MCF 10A (cell line): ENCODE results near the gene ADORA1. TPM values are rescaled to one million over a fixed set of nuclear protein-coding genes. Genes with fewer than 3 reads are reported as not detected.

ENCODE experiments used
- BruUV-seq: library from RNA; stranded (reverse); fragments of 400-500 nt; replicated peaks from 2 replicates; lab custom pipeline; 2021; lab: Mats Ljungman, UMichigan
- CTCF ChIA-PET: fragments of 300-600 bp; sonication (Branson Sonifier 250); formaldehyde crosslinking; extraction: SDS; loops from one replicate; lab custom pipeline; 2021; ENCODE audit warnings: antibody characterized with exemption, inconsistent platforms; lab: Yijun Ruan, JAX
- POLR2A ChIA-PET: fragments of 300-600, 350-650 bp; sonication (Branson Sonifier 250); formaldehyde crosslinking; extraction: SDS; loops from one replicate; lab custom pipeline; 2020; ENCODE audit warnings: antibody characterized with exemption, inconsistent platforms; lab: Yijun Ruan, JAX
- DNase-seq: peaks from one replicate; pipeline ENCODE4 v3.0.0-alpha.2; 2018; ENCODE audit not compliant: unreplicated experiment
- H3K27ac Mint-ChIP-seq: one replicate; pipeline ENCODE4 v1.8.0; 2022; ENCODE audit warnings: mild to moderate bottlenecking, low read depth, mixed read lengths; ENCODE audit not compliant: unreplicated experiment
- H3K27me3 Mint-ChIP-seq: one replicate; pipeline ENCODE4 v1.8.0; 2022; ENCODE audit warnings: mixed read lengths; ENCODE audit not compliant: insufficient read depth, unreplicated experiment
- H3K36me3 Mint-ChIP-seq: one replicate; pipeline ENCODE4 v1.8.0; 2022; ENCODE audit warnings: mild to moderate bottlenecking, moderate library complexity, mixed read lengths; ENCODE audit not compliant: insufficient read depth, unreplicated experiment
- H3K4me1 Mint-ChIP-seq: one replicate; pipeline ENCODE4 v1.8.0; 2022; ENCODE audit warnings: mixed read lengths; ENCODE audit not compliant: insufficient read depth, unreplicated experiment
- H3K4me3 Mint-ChIP-seq: one replicate; pipeline ENCODE4 v1.8.0; 2022; ENCODE audit warnings: mild to moderate bottlenecking, moderate library complexity, mixed read lengths; ENCODE audit not compliant: unreplicated experiment
- H3K9me3 Mint-ChIP-seq: one replicate; pipeline ENCODE4 v1.8.0; 2022; ENCODE audit warnings: mixed read lengths; ENCODE audit not compliant: unreplicated experiment
- intact Hi-C: fragments of 100-400 bp; cut with micrococcal nuclease; formaldehyde crosslinking; loops from 2 replicates; pipeline ENCODE4 v1.14.1; 2022
- total RNA-seq: library from RNA; stranded (reverse); gene quantifications from 2 replicates; pipeline ENCODE4 v1.2.3, GENCODE V29; 2022
- TF ChIP-seq, protein P1 (sequence below): fragments of 200-600 bp; IDR thresholded peaks from one replicate; pipeline ENCODE4 v1.8.0; 2022; ENCODE audit warnings: antibody characterized with exemption, mild to moderate bottlenecking; ENCODE audit not compliant: unreplicated experiment

ADORA1 gene
- total RNA-seq, 1 experiment from 2014 or later, result 0.26 TPM

DNA sequence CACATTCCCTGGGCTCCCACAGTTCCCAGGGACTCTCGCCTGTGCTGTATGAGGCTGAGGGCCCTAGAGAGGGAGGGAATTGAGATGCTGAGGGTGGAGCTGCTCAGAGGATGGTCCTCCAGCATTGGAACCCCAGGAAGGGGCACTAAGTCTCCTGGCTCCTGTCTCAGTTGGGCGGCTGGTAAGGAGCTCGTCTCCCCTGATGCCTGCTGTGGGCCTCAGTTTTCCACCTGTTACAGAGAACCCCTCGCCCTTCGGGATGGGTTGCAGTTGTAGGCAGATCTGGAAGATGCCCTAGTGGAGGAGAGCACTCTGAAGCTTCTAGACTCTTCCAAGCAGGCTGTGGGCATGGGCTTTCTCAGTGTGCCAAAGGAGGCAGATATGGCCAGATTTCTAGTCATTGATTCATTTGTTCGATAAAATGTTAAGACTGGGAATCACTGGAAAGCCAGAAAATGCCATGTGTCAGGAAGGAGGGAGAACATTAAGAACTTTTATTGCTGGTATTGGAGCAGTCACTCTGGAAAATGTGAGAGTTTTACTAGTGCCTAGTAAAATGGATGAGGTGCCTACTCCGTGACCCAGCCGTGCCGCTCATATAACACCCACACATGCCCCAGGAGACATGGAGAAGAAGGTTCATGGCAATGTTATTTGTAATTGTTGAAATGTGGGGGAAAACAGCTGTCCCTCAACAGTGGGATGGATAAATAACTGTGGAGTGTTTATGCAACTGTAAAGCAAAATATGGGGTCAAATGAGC lies 48.9 kb downstream of the ADORA1 start:
- Mint-ChIP-seq H3K9me3 (no peaks in the 10 kb centered on the region), H3K36me3 (no peaks in the 10 kb centered on the region), H3K27me3 (peaks cover 18% of the 10 kb centered on the region), H3K4me3 (no peak overlapping the region), H3K4me1 (no peaks in the 10 kb centered on the region), H3K27ac (no peak overlapping the region)
- no peak for DNase-seq
- ChIA-PET POLR2A (interaction anchor here (0.5 to 0.8 kb wide), 2 partner anchors 10 to 1231 kb away, joined by 3 read pairs; partner anchors contain the start of gene CHI3L1), CTCF (interaction anchor here (0.6 to 15.6 kb wide), 15 partner anchors 9 to 142 kb away, joined by 3 to 334 read pairs (median 5); partner anchors contain the start of gene ADORA1)
- TF ChIP-seq, protein P1, sequence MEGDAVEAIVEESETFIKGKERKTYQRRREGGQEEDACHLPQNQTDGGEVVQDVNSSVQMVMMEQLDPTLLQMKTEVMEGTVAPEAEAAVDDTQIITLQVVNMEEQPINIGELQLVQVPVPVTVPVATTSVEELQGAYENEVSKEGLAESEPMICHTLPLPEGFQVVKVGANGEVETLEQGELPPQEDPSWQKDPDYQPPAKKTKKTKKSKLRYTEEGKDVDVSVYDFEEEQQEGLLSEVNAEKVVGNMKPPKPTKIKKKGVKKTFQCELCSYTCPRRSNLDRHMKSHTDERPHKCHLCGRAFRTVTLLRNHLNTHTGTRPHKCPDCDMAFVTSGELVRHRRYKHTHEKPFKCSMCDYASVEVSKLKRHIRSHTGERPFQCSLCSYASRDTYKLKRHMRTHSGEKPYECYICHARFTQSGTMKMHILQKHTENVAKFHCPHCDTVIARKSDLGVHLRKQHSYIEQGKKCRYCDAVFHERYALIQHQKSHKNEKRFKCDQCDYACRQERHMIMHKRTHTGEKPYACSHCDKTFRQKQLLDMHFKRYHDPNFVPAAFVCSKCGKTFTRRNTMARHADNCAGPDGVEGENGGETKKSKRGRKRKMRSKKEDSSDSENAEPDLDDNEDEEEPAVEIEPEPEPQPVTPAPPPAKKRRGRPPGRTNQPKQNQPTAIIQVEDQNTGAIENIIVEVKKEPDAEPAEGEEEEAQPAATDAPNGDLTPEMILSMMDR, result no peak
- no TSS peak for BruUV-seq
- intact Hi-C loops, result no loop called here

DNA sequence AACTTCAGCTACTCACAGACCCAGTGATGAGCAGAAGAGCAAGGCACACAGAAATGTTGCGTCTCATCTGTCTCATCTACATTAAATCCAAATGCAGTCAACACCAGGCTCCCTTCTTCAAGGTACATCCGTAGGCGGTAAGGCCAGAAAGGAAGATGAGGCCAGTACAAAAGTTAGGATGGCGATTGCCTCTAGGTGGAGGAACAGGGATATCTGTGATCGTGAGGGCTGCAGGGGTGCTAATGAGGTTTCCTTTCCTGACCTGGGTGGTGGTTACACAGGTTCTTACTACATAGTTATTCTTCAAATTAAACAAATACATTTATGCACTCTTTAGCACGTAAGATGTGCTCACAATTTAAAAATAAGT lies 49.5 kb downstream of the ADORA1 start:
- H3K27me3 Mint-ChIP-seq, result peaks cover 18% of the 10 kb centered on the region
- ChIA-PET CTCF (interaction anchor here (0.7 to 15.6 kb wide), 4 partner anchors 9 to 132 kb away, joined by 3 to 334 read pairs (median 4); no protein-coding TSS in a partner anchor), POLR2A (interaction anchor here (0.8 kb wide), 1 partner anchor 10 kb away, joined by 3 read pairs; the partner anchor contains the start of gene CHI3L1)
- TF ChIP-seq, protein P1, result no peak
- H3K4me3 Mint-ChIP-seq, result no peak overlapping the region
- no peaks in the 10 kb centered on the region for H3K9me3 Mint-ChIP-seq
- DNase-seq, result no peak
- H3K27ac Mint-ChIP-seq, result no peak overlapping the region
- no peaks in the 10 kb centered on the region for H3K36me3 Mint-ChIP-seq
- H3K4me1 Mint-ChIP-seq, result no peaks in the 10 kb centered on the region
- BruUV-seq, result no TSS peak
- intact Hi-C loops, result no loop called here

DNA sequence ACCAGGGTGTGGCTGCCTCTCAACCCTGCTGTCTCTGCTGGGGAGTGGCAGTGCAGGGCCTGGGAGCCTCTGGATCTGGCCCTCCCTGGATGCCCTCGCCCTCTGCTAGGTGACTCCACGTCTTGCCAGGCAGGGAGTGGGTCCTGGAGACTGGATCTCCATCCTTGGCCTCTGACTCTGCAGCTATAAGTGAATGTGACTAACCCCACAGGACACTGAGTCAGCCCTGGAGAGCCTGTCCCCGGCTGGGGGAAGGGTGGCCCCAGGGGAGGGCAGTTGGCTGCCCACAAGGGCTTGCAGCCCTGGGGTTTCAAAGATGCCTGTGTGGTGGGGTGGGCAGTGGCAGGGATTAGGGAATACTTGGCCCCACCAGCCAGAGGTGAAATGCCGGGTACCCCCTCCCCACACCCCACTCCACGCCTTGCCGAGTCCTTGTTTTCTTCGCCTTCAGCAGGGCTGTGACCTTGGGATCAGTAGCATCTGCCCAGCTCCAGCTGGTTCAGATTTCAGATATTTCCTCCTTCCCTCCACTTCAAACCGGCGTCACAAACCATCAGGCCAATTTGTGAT lies 50.0 kb downstream of the ADORA1 start:
- ChIA-PET POLR2A (interaction anchor here (0.6 to 0.8 kb wide), 2 partner anchors 9 to 122 kb away, joined by 3 read pairs; partner anchors contain the start of gene CHI3L1), CTCF (interaction anchor here (0.7 to 15.6 kb wide), 5 partner anchors 8 to 133 kb away, joined by 3 to 334 read pairs (median 6); no protein-coding TSS in a partner anchor)
- DNase-seq, result peak; percentile 48
- Mint-ChIP-seq H3K36me3 (no peaks in the 10 kb centered on the region), H3K27me3 (peaks cover 18% of the 10 kb centered on the region), H3K4me3 (no peak overlapping the region), H3K4me1 (no peaks in the 10 kb centered on the region), H3K27ac (no peak overlapping the region), H3K9me3 (no peaks in the 10 kb centered on the region)
- BruUV-seq, result no TSS peak
- intact Hi-C loops, result no loop called here
- TF ChIP-seq, protein P1, result no peak

DNA sequence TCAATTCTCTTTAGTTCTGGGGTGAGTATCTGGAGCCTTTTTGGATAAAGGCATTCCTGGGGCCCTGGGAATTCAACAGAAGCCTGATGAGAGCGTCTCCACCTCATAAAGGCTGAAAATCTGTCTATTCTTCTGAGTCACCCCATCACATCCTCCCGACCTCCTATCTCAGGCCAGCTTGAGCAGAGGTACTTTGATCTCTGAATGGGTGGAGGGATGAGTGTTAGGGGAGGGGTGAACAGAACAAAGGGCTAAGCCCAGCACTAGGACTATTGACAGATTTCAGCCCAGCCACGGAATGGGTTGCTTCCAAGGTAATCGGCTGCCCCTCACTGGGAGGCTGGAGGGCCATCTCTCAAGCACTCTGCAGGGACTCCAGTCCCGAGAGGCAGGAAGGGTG lies 50.6 kb downstream of the ADORA1 start:
- DNase-seq, result no peak
- no peaks in the 10 kb centered on the region for H3K9me3 Mint-ChIP-seq
- no peaks in the 10 kb centered on the region for H3K36me3 Mint-ChIP-seq
- H3K27ac Mint-ChIP-seq, result no peak overlapping the region
- intact Hi-C loops, result no loop called here
- peaks cover 18% of the 10 kb centered on the region for H3K27me3 Mint-ChIP-seq
- ChIA-PET POLR2A (interaction anchor here (0.6 kb wide), 1 partner anchor 123 kb away, joined by 3 read pairs; no protein-coding TSS in a partner anchor), CTCF (interaction anchor here (0.7 to 15.6 kb wide), 6 partner anchors 21 to 133 kb away, joined by 3 to 334 read pairs (median 6); no protein-coding TSS in a partner anchor)
- H3K4me3 Mint-ChIP-seq, result no peak overlapping the region
- no TSS peak for BruUV-seq
- TF ChIP-seq, protein P1, result no peak
- no peaks in the 10 kb centered on the region for H3K4me1 Mint-ChIP-seq
